ENCODE measurements around the gene SERPINA9.
"Not testable (repeated sequence)": the region's sequence is repeated elsewhere in the genome, so short reads cannot be mapped to it uniquely, and the experiment has no call there.

SERPINA9 gene

GRCh38 chr14:94489336-94489735 is 13.3 kb upstream of the SERPINA9 start:
- FAIRE-seq (no peak), DNase-seq (ENCODE audit: low spot score) (no peak)

GRCh38 chr14:94486883-94487282 is 10.9 kb upstream of the SERPINA9 start:
- FAIRE-seq: no peak
- DNase-seq (ENCODE audit: low spot score): no peak

GRCh38 chr14:94485944-94486841 is 10.2 kb upstream of the SERPINA9 start:
- DNase-seq (ENCODE audit: low spot score) (peak; percentile 44), FAIRE-seq (no peak)

GRCh38 chr14:94484481-94484880 is 8.5 kb upstream of the SERPINA9 start:
- DNase-seq (ENCODE audit: low spot score) (no peak), FAIRE-seq (no peak)

GRCh38 chr14:94483729-94484275 is 7.8 kb upstream of the SERPINA9 start:
- no peak for FAIRE-seq

GRCh38 chr14:94483071-94483451 is 7.1 kb upstream of the SERPINA9 start:
- FAIRE-seq (no peak), DNase-seq (ENCODE audit: low spot score) (no peak)

More at GRCh38 chr14:94483729-94484275, 7.8 kb upstream of the SERPINA9 start:
- DNase-seq (ENCODE audit: low spot score): peak; percentile 75

- FAIRE-seq: not testable (repeated sequence)
Observed at GRCh38 chr14:94482132-94483070, 6.4 kb upstream of the SERPINA9 start.

GRCh38 chr14:94481468-94482131 is 5.6 kb upstream of the SERPINA9 start:
- peak; percentile 27 for FAIRE-seq

More at GRCh38 chr14:94482132-94483070, 6.4 kb upstream of the SERPINA9 start:
- not testable (repeated sequence) for DNase-seq (ENCODE audit: low spot score)

GRCh38 chr14:94480809-94481208 is 4.8 kb upstream of the SERPINA9 start:
- DNase-seq (ENCODE audit: low spot score): peak; percentile 71
- peak; percentile 54 for FAIRE-seq

More at GRCh38 chr14:94481468-94482131, 5.6 kb upstream of the SERPINA9 start:
- DNase-seq (ENCODE audit: low spot score): peak; percentile 85

- FAIRE-seq (no peak), DNase-seq (ENCODE audit: low spot score) (no peak)
Observed at GRCh38 chr14:94478420-94478819, 2.4 kb upstream of the SERPINA9 start.

- no peak for FAIRE-seq
- no peak for DNase-seq (ENCODE audit: low spot score)
Observed at GRCh38 chr14:94474581-94475031, 1.4 kb downstream of the SERPINA9 start.

GRCh38 chr14:94473666-94474410 is 2.2 kb downstream of the SERPINA9 start:
- FAIRE-seq: no peak
- no peak for DNase-seq (ENCODE audit: low spot score)

GRCh38 chr14:94472842-94473241 is 3.2 kb downstream of the SERPINA9 start:
- DNase-seq (ENCODE audit: low spot score) (no peak), FAIRE-seq (no peak)

GRCh38 chr14:94471045-94471444 is 5.0 kb downstream of the SERPINA9 start:
- no peak for DNase-seq (ENCODE audit: low spot score)
- no peak for FAIRE-seq

- no peak for DNase-seq (ENCODE audit: low spot score)
- FAIRE-seq: no peak
Observed at GRCh38 chr14:94470311-94470710, 5.7 kb downstream of the SERPINA9 start.

- DNase-seq (ENCODE audit: low spot score) (no peak), FAIRE-seq (no peak)
Observed at GRCh38 chr14:94469261-94469660, 6.7 kb downstream of the SERPINA9 start.

- no peak for FAIRE-seq
Observed at GRCh38 chr14:94467728-94468520, 8.1 kb downstream of the SERPINA9 start.

GRCh38 chr14:94466706-94467370 is 9.2 kb downstream of the SERPINA9 start:
- DNase-seq (ENCODE audit: low spot score): no peak
- FAIRE-seq: no peak

More at GRCh38 chr14:94467728-94468520, 8.1 kb downstream of the SERPINA9 start:
- DNase-seq (ENCODE audit: low spot score): no peak

GRCh38 chr14:94465042-94465441 is 11.0 kb downstream of the SERPINA9 start:
- no peak for DNase-seq (ENCODE audit: low spot score)
- no peak for FAIRE-seq

All from RCC 7860 (cell line).